ENCODE data around the gene CRIP2.

Gene CRIP2

DNA sequence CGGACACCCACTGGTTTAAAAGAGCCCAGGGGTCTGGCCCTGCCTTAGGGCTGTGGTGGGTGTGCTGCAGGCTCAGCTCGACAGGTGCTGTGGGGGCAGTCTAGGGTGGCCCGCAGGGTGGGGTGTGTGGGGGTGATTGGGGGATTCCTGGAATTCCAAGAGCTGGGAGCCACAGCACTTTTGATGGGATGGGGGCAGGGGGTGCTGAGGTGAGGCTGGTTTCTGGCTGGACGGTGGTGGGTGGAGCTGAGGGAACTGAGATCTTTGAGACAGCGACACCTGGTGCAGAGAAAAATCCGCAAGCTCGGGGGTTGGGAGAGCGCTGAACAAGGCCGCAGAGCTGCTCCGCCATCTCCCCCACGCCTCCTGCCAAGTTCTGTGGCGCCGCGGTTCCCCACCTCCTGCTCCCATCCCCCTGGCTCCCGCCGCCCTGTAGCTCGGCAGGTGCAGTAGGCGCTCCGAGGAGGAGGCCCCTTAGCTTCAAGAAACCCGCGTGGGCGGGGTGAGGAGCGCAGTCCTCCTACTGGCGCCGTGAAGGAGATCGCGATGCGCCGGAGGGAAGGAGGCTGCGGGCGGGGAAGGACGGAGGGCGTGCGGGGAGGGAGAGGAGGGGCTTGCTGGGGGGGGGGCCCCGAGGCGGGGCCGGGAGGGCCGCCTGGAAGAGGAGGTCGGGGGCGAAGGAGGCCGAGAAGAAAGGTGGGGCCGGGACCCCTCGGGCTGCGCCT is 15.1 kb downstream of the CRIP2 start:
- peak; percentile 92 for DNase-seq

GRCh38 chr14:105490267-105490571 is 15.6 kb downstream of the CRIP2 start:
- DNase-seq: no peak

DNA sequence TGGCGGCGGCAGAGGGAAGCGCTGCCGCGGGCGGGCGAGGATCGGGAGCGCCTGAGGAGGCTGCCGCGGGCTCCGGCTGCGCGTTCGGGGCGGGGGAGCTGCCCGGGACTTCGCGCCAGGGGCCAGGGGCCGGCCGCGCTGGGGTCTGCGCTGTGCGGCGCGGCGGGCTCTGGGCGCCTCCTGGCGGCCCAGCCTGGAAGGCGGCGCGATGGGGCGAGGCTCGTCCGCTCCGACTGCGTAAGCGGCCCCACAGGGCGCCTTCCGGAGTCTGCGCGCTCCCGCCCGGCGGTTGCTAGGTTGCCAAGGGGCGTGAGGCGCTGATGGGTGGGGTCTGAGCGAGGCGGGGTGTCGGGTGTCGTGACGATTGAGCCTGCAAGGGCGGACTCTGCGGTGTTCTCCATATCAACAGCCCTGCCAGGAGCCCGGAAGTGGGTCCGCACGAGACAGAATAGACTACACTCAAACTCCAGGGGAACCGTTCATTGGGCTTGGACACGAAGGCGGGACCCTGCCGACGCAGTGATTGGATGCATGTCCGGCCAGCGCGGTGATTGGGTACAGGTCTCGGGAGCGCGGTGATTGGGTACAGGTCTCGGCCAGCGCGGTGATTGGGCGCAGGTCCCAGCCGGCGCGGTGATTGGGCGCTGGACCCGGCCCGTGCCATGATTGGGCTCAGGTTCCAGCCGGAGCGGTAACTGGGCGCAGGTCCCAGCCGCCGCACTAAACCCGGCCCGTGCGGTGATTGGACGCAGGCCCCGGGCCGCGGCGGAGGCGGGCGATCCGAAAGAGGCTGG is 16.1 kb downstream of the CRIP2 start, which contains the start of gene TEDC1:
Gene TEDC1 (plus strand): TSS at position 675 of the 794 bp plus-strand sequence. CDS start 130 bp downstream, outside the sequence.
- peak; percentile 100 for DNase-seq

DNA sequence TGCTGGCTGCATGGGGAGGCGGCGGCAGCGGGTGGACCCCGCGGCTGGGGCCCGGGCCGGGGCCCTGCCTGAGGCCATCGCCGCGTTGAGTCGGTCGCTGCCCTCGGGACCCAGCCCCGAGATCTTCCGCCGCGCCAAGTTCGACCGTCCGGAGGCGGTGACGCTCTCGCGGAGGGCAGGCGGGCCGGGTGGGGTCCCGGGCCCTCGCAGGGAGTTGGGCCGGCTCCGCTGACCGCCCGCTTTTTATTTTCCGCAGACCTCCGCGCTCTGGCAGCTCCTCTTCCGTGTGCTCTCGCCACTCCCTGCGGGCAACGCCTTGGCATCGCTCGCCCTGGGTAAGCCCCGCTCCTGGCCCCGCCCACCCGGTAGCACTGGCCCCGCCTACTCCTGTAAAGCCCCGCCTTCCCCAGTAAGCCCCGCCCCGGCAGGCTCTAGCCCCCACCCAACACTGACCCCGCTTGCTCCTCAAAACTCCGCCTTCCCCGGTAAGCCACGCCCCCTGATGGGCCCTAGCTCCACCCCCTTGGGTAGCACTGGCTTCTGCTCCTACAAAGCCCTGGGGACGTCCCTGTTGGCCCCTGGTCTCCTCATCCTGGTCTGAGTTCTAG is 16.8 kb downstream of the CRIP2 start:
- peak; percentile 54 for DNase-seq

DNA sequence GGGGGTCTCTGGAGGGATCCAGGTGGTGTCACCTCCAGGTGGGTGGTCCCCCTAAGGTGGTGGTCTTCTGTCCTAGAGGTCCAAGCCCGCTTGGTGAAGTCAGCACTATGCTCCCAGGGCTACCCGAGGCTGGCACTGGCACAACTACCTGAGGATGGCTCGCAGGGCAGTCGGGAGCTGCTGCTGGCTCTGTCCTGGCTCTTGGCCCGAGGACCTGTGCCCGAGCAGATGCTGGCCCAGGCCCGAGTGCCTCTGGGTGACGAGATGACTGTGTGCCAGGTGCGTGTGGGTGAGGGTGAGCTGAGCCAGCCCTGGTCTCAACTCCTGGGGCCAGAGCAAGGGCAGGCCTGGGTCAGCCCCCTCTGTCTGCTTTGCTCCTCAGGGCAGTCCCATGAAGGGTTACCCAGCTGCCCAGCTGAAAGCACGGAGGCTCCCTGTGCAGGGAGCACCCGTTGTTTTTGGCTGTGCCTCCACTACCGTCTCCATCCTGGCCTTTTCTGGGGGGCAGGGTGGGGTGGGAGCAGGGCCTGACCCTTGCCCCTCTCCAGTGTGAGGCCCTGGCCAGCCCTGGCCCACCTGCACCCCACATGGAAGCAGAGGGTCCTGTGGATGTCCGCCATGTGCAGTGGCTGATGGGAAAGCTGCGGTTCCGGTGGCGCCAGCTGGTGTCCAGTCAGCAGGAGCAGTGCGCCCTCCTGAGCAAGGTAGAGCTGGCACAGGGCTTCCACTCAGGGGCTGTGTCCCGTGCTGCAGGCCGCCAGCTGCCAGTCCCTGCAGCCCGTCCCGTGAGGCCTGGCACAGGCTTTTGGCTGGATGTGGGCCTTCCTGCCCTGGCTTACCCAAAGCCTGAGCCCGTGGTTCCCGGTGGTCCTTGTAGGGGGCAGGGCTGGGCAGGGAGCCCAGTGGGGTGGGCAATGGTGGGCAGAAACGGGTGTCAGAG is 17.7 kb downstream of the CRIP2 start:
- DNase-seq: no peak

DNA sequence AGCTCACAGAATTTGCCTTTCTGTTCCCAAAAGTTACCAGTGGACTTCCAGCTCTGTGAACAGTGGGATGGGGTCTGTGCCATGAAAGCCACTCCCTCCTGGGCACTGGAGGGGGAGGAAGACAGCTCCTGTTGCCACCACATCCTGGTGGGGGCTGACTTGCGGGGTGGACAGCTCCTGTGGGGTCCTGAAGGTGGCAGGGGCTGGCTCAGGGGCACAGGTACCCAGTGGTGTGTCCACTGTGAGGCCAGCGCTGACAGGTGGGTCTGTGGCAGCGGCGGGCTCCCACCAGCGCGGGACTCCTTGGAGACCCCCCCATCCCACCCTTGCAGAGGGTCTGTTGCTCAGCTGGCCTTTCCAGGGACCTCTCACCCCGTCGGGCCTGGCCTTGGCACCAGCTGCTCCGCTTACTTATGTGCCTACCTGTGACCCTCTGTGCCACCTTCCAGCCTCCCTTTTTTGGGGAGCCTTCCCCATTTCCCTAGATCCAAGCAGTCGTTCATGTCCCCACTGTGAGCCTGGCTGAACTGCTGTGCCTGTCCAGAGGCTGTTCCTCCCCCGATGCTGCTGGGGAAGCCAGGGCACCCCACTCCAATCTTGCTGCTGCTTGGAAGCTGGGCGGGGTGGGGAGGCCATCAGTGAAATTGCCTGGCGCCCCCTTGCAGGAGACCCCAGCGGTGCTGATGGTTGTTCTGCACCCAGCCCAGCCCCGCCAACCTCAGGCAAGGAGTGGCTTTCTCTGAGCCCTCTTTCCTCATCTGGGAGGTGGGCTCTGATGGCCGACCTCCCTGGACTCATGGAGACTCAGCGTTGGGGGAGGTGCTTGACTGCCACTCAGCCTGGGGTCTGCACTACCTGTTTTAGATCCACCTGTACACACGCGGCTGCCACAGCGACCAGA is 18.6 kb downstream of the CRIP2 start:
- no peak for DNase-seq

GRCh38 chr14:105493921-105494605 is 19.4 kb downstream of the CRIP2 start:
- DNase-seq: no peak

- DNase-seq: no peak
These were observed 19.9 kb downstream of the CRIP2 start for GRCh38 chr14:105494606-105494929.

- no peak for DNase-seq
These were observed 20.7 kb downstream of the CRIP2 start for GRCh38 chr14:105495101-105495989.

- DNase-seq: no peak
These were observed 21.6 kb downstream of the CRIP2 start for GRCh38 chr14:105495990-105496830.

DNA sequence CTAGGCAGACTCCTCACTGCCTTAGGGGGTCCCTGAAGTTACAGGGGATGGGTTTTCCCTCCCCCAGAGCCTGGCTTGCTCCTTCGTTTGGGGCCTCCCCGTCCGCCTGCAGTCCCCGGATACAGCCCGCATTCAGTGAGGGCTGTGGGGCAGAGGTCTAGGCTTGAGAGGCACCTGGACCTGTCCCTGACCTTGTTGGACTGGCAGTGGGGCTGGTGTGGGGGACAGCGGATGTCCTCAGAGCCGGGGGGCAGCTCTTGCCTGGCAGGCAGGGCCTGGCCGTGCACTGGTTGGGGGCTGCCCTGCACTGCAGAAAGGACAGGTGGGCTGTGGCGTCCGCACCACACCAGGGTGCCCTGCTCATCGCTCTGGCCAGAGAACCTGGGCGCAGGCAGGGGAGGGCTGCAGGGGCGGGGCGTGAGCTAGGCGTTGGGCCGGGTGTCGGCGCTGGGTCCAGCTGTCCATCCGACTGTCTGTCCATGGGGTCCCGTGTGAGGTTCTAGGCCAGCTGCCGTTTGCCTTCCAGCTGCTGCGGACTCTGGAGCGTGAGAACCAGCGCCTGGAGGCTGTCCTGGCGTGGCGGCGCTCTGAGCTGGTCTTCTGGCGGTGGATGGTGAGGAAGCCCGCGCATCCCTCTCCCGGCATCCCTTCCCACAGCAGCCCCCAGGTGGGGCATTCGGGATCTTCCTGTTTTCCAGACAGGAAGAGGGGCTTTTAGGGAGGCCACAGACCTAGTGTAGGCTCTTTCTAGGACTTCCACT is 22.4 kb downstream of the CRIP2 start:
- DNase-seq: no peak

DNA sequence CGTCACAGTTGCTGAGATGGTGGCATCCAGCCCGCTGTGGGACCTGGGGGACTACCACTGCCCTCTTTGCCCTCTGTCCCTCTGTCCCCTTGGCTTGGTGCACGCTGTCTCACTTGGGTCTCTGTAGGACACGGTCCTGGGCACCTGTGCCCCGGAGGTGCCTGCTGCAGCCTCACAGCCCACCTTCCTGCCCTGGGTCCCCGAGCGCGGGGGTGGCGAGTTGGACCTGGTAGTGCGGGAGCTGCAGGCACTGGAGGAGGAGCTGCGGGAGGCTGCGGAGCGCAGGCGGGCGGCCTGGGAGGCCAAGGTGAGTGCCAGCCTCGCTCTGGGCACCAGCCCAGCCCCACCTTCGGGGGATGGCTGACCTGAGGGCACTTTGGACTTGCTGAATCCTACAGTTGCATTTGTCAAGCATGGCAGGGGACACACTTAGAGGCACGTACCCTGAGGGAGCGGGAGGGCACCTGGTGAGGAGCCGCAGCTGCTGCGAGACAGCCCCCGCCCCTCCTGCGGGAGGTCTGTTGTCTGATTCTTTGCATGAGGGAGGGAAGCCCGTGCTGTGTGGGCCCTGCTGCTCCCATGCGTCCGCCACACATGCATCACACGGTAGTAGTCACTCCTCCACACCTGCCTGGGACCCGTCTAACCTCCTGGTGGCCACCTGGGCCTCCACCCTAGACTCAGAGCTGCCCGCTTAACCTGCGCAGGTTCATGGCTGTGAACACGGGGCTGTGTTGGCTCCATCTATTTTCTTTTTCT is 23.2 kb downstream of the CRIP2 start:
- DNase-seq: no peak

DNA sequence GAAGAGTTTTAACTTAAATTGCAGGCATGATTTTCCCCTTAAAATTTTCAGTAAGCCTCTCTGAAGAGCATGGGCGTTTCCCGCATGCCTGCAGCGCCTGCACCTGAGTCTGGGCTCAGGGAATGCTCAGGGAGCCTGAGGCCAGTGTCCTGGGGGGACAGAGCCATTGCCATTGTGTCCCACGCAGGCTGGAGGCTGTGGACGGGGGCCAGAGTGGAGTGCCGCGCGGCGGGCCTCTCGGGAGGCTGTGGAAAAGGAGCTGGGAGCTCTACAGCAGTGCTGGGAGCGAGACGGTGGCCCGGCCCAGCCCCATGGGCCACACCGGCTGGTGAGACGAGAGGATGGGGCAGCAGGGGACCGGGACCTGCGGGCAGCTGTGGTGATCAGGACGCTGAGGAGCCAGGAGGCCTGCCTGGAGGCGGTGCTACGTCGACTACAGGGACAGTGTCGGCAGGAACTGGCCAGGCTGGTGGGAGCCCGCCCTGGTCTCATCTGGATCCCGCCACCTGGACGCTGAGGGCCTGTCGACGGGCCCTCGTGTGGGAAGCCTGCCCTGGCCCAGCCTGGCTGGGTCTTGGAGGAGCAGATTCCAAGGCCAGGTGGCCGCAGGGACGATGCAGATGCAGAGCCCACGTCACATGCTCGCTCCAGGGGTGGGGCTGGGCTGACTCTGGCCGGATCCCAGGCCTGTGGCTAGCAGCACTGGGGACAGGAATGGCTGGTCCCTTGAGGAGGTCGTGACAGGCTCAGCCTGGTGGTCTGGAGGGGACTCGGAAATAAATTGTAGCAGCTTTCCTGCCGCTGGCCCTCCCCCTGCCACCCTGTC is 24.0 kb downstream of the CRIP2 start:
- no peak for DNase-seq

DNA sequence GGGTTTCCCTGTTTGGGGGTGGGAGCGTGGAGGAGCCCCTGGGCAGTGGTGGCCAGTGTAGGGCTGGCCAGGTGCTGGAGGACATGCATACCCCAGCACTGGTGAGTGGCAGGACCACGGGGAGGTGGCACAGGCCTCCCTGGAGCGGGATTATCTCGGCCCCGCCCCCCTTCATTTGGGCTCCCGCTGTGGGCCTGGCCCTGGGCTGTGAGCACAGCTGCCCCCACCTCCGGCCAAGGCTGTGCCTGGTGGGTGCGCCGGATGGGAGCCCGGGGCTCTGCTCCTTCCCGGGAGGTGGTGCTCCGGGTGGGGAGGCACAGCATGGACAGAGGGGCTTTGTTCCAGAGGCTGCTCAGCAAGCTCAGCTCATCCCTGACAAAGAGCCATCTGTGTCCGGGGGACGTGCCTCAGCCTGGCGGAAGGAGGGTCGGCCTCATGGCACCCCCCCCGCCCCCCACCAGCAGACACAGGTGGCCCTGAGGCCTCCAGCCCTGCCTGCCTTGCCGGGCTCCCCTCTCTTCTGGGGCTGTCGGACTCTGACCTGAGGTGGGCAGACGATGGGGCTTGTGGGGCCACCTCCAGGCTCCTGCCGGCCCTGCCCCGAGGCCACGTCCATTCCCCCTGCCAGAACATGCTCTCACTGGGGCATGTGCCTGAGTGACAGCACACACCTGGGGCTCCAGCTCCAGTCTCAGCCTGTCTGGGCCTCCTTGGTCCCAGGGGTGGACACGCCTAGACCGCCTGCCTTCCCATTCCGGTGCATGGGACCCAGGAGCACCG is 24.8 kb downstream of the CRIP2 start:
- no peak for DNase-seq

DNA sequence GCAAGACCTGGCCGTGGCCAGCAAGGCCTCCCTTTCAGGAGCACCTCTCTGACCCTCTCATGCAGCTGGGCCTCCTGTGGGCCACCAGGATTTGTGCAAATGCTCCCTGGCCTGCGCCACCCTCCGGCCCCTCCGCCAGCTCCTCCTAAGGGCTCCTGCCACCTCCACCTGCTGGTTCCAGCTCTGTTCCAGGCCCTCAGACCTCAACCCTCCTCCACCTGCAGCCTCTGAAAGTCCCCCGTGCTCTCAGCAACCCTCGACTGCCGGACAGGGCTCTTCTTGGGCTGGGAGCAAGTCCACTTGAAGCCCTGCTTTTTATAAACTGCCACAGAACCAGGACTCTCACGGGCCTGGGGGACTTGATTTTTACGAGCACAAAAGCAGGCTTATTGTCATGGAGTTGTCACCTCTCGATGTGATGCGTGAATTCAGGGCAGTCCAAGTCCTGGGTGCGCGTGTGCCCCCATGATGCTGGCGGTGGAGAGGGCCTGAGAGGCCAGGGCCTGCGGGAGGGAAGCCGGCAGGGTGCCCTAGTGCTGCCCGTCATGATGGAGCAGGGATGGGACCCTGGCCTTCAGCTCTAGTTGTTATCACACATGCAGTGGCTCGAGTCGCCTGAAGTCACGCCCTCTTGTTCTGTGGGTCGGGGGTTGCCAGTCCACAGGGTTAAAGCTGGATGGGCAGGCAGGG is 25.6 kb downstream of the CRIP2 start:
- no peak for DNase-seq

Data from NCI-H748 treated with DMSO at 0.1 percent for 48 hours (cell line).